ENCODE measurements around the gene HGS. TPM values are rescaled to one million over a fixed set of nuclear protein-coding genes. Genes with fewer than 3 reads are reported as not detected.

HGS gene
- 100 to 1,000 TPM; 121 to 128 TPM for total RNA-seq

- ChIA-PET POLR2A (interaction anchor here (0.6 to 1.2 kb wide), 3 partner anchors 17 to 865 kb away, joined by 3 to 11 read pairs (median 4); partner anchors contain the start of genes CCDC137, MRPL12 and OXLD1), CTCF (interaction anchor here (1.3 to 3.0 kb wide), 5 partner anchors 8 to 171 kb away, joined by 5 to 17 read pairs (median 10); partner anchors contain the start of genes CCDC137, MRPL12 and OXLD1)
- H3K36me3 Mint-ChIP-seq (ENCODE audit: low read depth) = peaks cover 30% of the 10 kb centered on the region
- H3K4me1 Mint-ChIP-seq = peaks cover 39% of the 10 kb centered on the region
- DNase-seq = peak; percentile 98
- H3K4me3 Mint-ChIP-seq = peak within 1 kb of the TSS; percentile 86
- no peaks in the 10 kb centered on the region for H3K9me3 Mint-ChIP-seq
- H3K27ac Mint-ChIP-seq = peak within 1 kb of the TSS; percentile 91
- no peaks in the 10 kb centered on the region for H3K27me3 Mint-ChIP-seq
Measured at GRCh38 chr17:81683584-81684441, at the start of gene HGS, which contains the start of gene ARL16. TSS of gene HGS (plus strand) at chr17:81684011. CDS start at chr17:81684067, 56 bp downstream. TSS of gene ARL16 (minus strand) at chr17:81683797. CDS start at chr17:81683753, 44 bp downstream.

- peak overlapping the region; percentile 88 for H3K27ac Mint-ChIP-seq
- ChIA-PET CTCF (no interaction called here), POLR2A (no interaction called here)
- peak overlapping the region; percentile 98 for H3K4me3 Mint-ChIP-seq
- no peaks in the 10 kb centered on the region for H3K27me3 Mint-ChIP-seq
- H3K4me1 Mint-ChIP-seq = peaks cover 30% of the 10 kb centered on the region
- no peaks in the 10 kb centered on the region for H3K9me3 Mint-ChIP-seq
- peaks cover 6% of the 10 kb centered on the region for H3K36me3 Mint-ChIP-seq (ENCODE audit: low read depth)
- DNase-seq = no peak
Measured at GRCh38 chr17:81635431-81635830, 48.4 kb upstream of the HGS start.

- peak overlapping the region; percentile 98 for H3K4me3 Mint-ChIP-seq
- POLR2A ChIA-PET = interaction anchor here (0.6 kb wide), 1 partner anchor 21 kb away, joined by 5 read pairs; no protein-coding TSS in a partner anchor
- H3K36me3 Mint-ChIP-seq (ENCODE audit: low read depth) = peaks cover 6% of the 10 kb centered on the region
- no peaks in the 10 kb centered on the region for H3K9me3 Mint-ChIP-seq
- H3K27me3 Mint-ChIP-seq = no peaks in the 10 kb centered on the region
- DNase-seq = no peak
- CTCF ChIA-PET = no interaction called here
- peak overlapping the region; percentile 88 for H3K27ac Mint-ChIP-seq
- H3K4me1 Mint-ChIP-seq = peaks cover 30% of the 10 kb centered on the region
Measured at GRCh38 chr17:81635973-81636504, 47.8 kb upstream of the HGS start.

- no peaks in the 10 kb centered on the region for H3K9me3 Mint-ChIP-seq
- H3K4me1 Mint-ChIP-seq = peaks cover 25% of the 10 kb centered on the region
- peak within 1 kb of the TSS; percentile 98 for H3K4me3 Mint-ChIP-seq
Measured at GRCh38 chr17:81636505-81637288, 47.1 kb upstream of the HGS start, which contains the start of the genes NPLOC4 and TSPAN10. TSS of gene NPLOC4 (minus strand) at chr17:81637112. CDS start at chr17:81636930, 182 bp downstream. TSS of gene TSPAN10 (plus strand) at chr17:81637196. CDS start at chr17:81642413, 5,217 bp downstream.

GRCh38 chr17:81638683-81639082, 45.1 kb upstream of the HGS start:
- H3K36me3 Mint-ChIP-seq (ENCODE audit: low read depth) = no peaks in the 10 kb centered on the region
- H3K4me3 Mint-ChIP-seq = peak overlapping the region; percentile 0
- POLR2A ChIA-PET = no interaction called here
- no peaks in the 10 kb centered on the region for H3K9me3 Mint-ChIP-seq
- DNase-seq = no peak
- H3K27ac Mint-ChIP-seq = no peak overlapping the region
- CTCF ChIA-PET = interaction anchor here (0.6 kb wide), 2 partner anchors 69 to 382 kb away, joined by 3 read pairs; no protein-coding TSS in a partner anchor
- H3K4me1 Mint-ChIP-seq = peaks cover 21% of the 10 kb centered on the region
- H3K27me3 Mint-ChIP-seq = no peaks in the 10 kb centered on the region

More at GRCh38 chr17:81636505-81637288, 47.1 kb upstream of the HGS start, which contains the start of the genes NPLOC4 and TSPAN10:
- DNase-seq = peak; percentile 79
- peak within 1 kb of the TSS; percentile 88 for H3K27ac Mint-ChIP-seq
- CTCF ChIA-PET = interaction anchor here (1.2 kb wide), 1 partner anchor 48 kb away, joined by 3 read pairs; no protein-coding TSS in a partner anchor
- no peaks in the 10 kb centered on the region for H3K27me3 Mint-ChIP-seq
- POLR2A ChIA-PET = interaction anchor here (0.6 kb wide), 1 partner anchor 20 kb away, joined by 5 read pairs; no protein-coding TSS in a partner anchor
- H3K36me3 Mint-ChIP-seq (ENCODE audit: low read depth) = peaks cover 4% of the 10 kb centered on the region

- Mint-ChIP-seq H3K4me1 (peaks cover 14% of the 10 kb centered on the region), H3K27me3 (no peaks in the 10 kb centered on the region), H3K9me3 (no peaks in the 10 kb centered on the region), H3K27ac (no peak overlapping the region), H3K36me3 (ENCODE audit: low read depth) (no peaks in the 10 kb centered on the region), H3K4me3 (no peak overlapping the region)
- POLR2A ChIA-PET = no interaction called here
- DNase-seq = no peak
- CTCF ChIA-PET = interaction anchor here (0.6 to 0.7 kb wide), 2 partner anchors 166 to 733 kb away, joined by 3 to 4 read pairs; no protein-coding TSS in a partner anchor
Measured at GRCh38 chr17:81640011-81640410, 43.8 kb upstream of the HGS start.

- peaks cover 3% of the 10 kb centered on the region for H3K4me1 Mint-ChIP-seq
- no peaks in the 10 kb centered on the region for H3K9me3 Mint-ChIP-seq
- no peaks in the 10 kb centered on the region for H3K36me3 Mint-ChIP-seq (ENCODE audit: low read depth)
- ChIA-PET POLR2A (no interaction called here), CTCF (interaction anchor here (0.7 kb wide), 1 partner anchor 9 kb away, joined by 3 read pairs; no protein-coding TSS in a partner anchor)
- no peak for DNase-seq
- peaks cover 4% of the 10 kb centered on the region for H3K27me3 Mint-ChIP-seq
- H3K27ac Mint-ChIP-seq = no peak overlapping the region
- H3K4me3 Mint-ChIP-seq = no peak overlapping the region
Measured at GRCh38 chr17:81641825-81642489, 41.9 kb upstream of the HGS start.

- Mint-ChIP-seq H3K9me3 (peaks cover 3% of the 10 kb centered on the region), H3K27ac (no peak overlapping the region), H3K4me3 (no peak overlapping the region), H3K27me3 (peaks cover 22% of the 10 kb centered on the region), H3K4me1 (no peaks in the 10 kb centered on the region), H3K36me3 (ENCODE audit: low read depth) (no peaks in the 10 kb centered on the region)
- POLR2A ChIA-PET = no interaction called here
- CTCF ChIA-PET = no interaction called here
- DNase-seq = no peak
Measured at GRCh38 chr17:81644496-81644895, 39.3 kb upstream of the HGS start.

- peaks cover 3% of the 10 kb centered on the region for H3K9me3 Mint-ChIP-seq
- peaks cover 26% of the 10 kb centered on the region for H3K27me3 Mint-ChIP-seq
- CTCF ChIA-PET = interaction anchor here (2.9 kb wide), 1 partner anchor 11 kb away, joined by 11 read pairs; the partner anchor contains the start of gene PDE6G
- no peaks in the 10 kb centered on the region for H3K4me1 Mint-ChIP-seq
- POLR2A ChIA-PET = no interaction called here
- no peak overlapping the region for H3K4me3 Mint-ChIP-seq
- no peaks in the 10 kb centered on the region for H3K36me3 Mint-ChIP-seq (ENCODE audit: low read depth)
- no peak for DNase-seq
- H3K27ac Mint-ChIP-seq = no peak overlapping the region
Measured at GRCh38 chr17:81644976-81645952, 38.5 kb upstream of the HGS start.

- Mint-ChIP-seq H3K27ac (no peak overlapping the region), H3K36me3 (ENCODE audit: low read depth) (no peaks in the 10 kb centered on the region), H3K9me3 (peaks cover 3% of the 10 kb centered on the region), H3K4me3 (no peak overlapping the region), H3K27me3 (peaks cover 26% of the 10 kb centered on the region), H3K4me1 (peaks cover 3% of the 10 kb centered on the region)
- no peak for DNase-seq
- CTCF ChIA-PET = interaction anchor here (0.5 to 2.9 kb wide), 4 partner anchors 9 to 450 kb away, joined by 3 to 11 read pairs (median 4); partner anchors contain the start of gene PDE6G
- POLR2A ChIA-PET = no interaction called here
Measured at GRCh38 chr17:81646869-81647600, 36.8 kb upstream of the HGS start.
